GM12878 (cell line): ENCODE data around the gene ZNF324. TPM values are rescaled to one million over a fixed set of nuclear protein-coding genes. Genes with fewer than 3 reads are reported as not detected.

Experiments
- ATAC-seq: fragments of 200-7000 bp; cut with Tn5 transposase; 3 replicates; pipeline ENCODE4 v1.9.1; 2020; ENCODE audit warnings: mild to moderate bottlenecking, moderate library complexity
- BruUV-seq: library from RNA; stranded (reverse); fragments of 400-500 nt; replicated peaks from 2 replicates; lab custom pipeline; 2021; lab: Mats Ljungman, UMichigan
- CTCF ChIA-PET: fragments of 300-600 bp; sonication (Branson Sonifier 250); formaldehyde crosslinking; extraction: SDS; loops from one replicate; lab custom pipeline; 2021; ENCODE audit warnings: inconsistent platforms; lab: Yijun Ruan, JAX
- POLR2A ChIA-PET: fragments of 350-600 bp; formaldehyde crosslinking; extraction: SDS; loops from one replicate; lab custom pipeline; 2021; ENCODE audit warnings: inconsistent platforms; lab: Charles Lee
- RAD21 ChIA-PET: fragments of 300-600 bp; sonication (Branson Sonifier 250); formaldehyde crosslinking; loops from one replicate; lab custom pipeline; 2023; ENCODE audit warnings: antibody characterized with exemption; ENCODE audit not compliant: unreplicated experiment; lab: Charles Lee
- SMC1A ChIA-PET: fragments of 300-600 bp; sonication (Branson Sonifier 250); formaldehyde crosslinking; loops from one replicate; lab custom pipeline; 2023; ENCODE audit not compliant: unreplicated experiment, uncharacterized antibody; lab: Charles Lee
- DNase-seq: peaks from one replicate; pipeline ENCODE4 v3.0.0-alpha.2; 2011; ENCODE audit warnings: low read depth, low spot score
- FAIRE-seq: peaks from 3 replicates; lab custom pipeline; 2011; peaks lifted over from hg19 to GRCh38; lab: Jason Lieb, UNC
- H2AFZ ChIP-seq: 2 replicates; pipeline ENCODE4 v1.6.0; 2011; ENCODE audit warnings: low read depth, low read length, control low read depth; ENCODE audit not compliant: control insufficient read depth
- H3K27ac ChIP-seq: 2 replicates; pipeline ENCODE4 v1.5.1; 2011; ENCODE audit warnings: control low read depth; ENCODE audit not compliant: control insufficient read depth, insufficient read depth
- H3K27me3 ChIP-seq, 2 experiments: replicated peaks in 1 of 2; 2 replicates each; pipeline versions ENCODE4 v1.6.0 to v1.6.1; 2011; ENCODE audit warnings: low read length in 1 of 2; ENCODE audit not compliant: control insufficient read depth in 2 of 2, insufficient read depth in 2 of 2
- H3K36me3 ChIP-seq, 2 experiments: 2 replicates each; pipeline ENCODE4 v1.5.1; 2011; ENCODE audit warnings: low read length in 1 of 2; ENCODE audit not compliant: control insufficient read depth in 2 of 2, insufficient read depth in 2 of 2
- H3K4me1 ChIP-seq: 2 replicates; pipeline ENCODE4 v1.6.1; 2011; ENCODE audit warnings: mild to moderate bottlenecking, low read length, moderate library complexity, mixed read lengths; ENCODE audit not compliant: control insufficient read depth, insufficient read depth
- H3K4me2 ChIP-seq: 2 replicates; pipeline ENCODE4 v1.6.0; 2011; ENCODE audit warnings: control low read depth; ENCODE audit not compliant: control insufficient read depth, insufficient read depth
- H3K4me3 ChIP-seq: fragments of 200-600 bp; sonication (generic); 2 replicates; pipeline ENCODE4 v1.5.1; 2016
- H3K79me2 ChIP-seq: 2 replicates; pipeline ENCODE4 v1.6.0; 2011; ENCODE audit warnings: low read length; ENCODE audit not compliant: control insufficient read depth, insufficient read depth
- H3K9ac ChIP-seq: 2 replicates; pipeline ENCODE4 v1.8.0; 2011; ENCODE audit warnings: low read length, control low read depth, mixed read lengths; ENCODE audit not compliant: control insufficient read depth, insufficient read depth
- H3K9me3 ChIP-seq: replicated peaks from 3 replicates; pipeline ENCODE4 v1.5.1; 2011; ENCODE audit warnings: mild to moderate bottlenecking, low read length; ENCODE audit not compliant: control insufficient read depth, insufficient read depth
- H4K20me1 ChIP-seq: 2 replicates; pipeline ENCODE4 v1.6.0; 2011; ENCODE audit not compliant: control insufficient read depth, insufficient read depth
- DPF2 ChIP-seq: fragments of 450-650 bp; IDR thresholded peaks from 2 replicates; pipeline ENCODE4 v1.6.1; 2017; ENCODE audit warnings: mild to moderate bottlenecking
- FOXK2 ChIP-seq: fragments of 450-650 bp; IDR thresholded peaks from 2 replicates; pipeline ENCODE4 v1.6.1; 2017; ENCODE audit warnings: mild to moderate bottlenecking, moderate library complexity
- HDAC2 ChIP-seq: fragments of 200-600 bp; sonication (generic); IDR thresholded peaks from 2 replicates; pipeline ENCODE4 v1.6.1; 2017
- KAT2A ChIP-seq: conservative IDR thresholded peaks from 2 replicates; pipeline ENCODE4 v1.6.1; 2011; ENCODE audit warnings: low read depth, low read length; ENCODE audit not compliant: control insufficient read depth
- NFYB ChIP-seq: IDR thresholded peaks from 2 replicates; pipeline ENCODE4 v1.6.1; 2011; ENCODE audit warnings: low read depth, mild to moderate bottlenecking, low read length, improper control_type of control experiment, moderate library complexity; ENCODE audit not compliant: insufficient read depth
- POLR2A ChIP-seq: IDR thresholded peaks from 2 replicates; pipeline ENCODE4 v1.6.1; 2011; ENCODE audit warnings: low read depth, mild to moderate bottlenecking, low read length
- SMARCA5 ChIP-seq: fragments of 450-650 bp; IDR thresholded peaks from 2 replicates; pipeline ENCODE4 v1.6.1; 2017; ENCODE audit warnings: mild to moderate bottlenecking
- STAT1 ChIP-seq: fragments of 450-650 bp; conservative IDR thresholded peaks from 2 replicates; pipeline ENCODE4 v1.6.1; 2014; ENCODE audit warnings: antibody characterized with exemption, mild to moderate bottlenecking
- TARDBP ChIP-seq: IDR thresholded peaks from 2 replicates; pipeline ENCODE4 v1.6.1; 2016; ENCODE audit warnings: borderline replicate concordance
- TCF7 ChIP-seq: IDR thresholded peaks from 2 replicates; pipeline ENCODE4 v1.6.1; 2014; ENCODE audit warnings: antibody characterized with exemption, borderline replicate concordance
- ZBED1 ChIP-seq: IDR thresholded peaks from 2 replicates; pipeline ENCODE4 v1.6.1; 2016; ENCODE audit warnings: borderline replicate concordance
- ZSCAN29 ChIP-seq: fragments of 450-650 bp; IDR thresholded peaks from 2 replicates; pipeline ENCODE4 v1.6.1; 2017; ENCODE audit warnings: mild to moderate bottlenecking, moderate library complexity
- WGBS: methylation state at CpG from one replicate; pipeline ENCODE4 v1.1.6; 2016; ENCODE audit warnings: low lambda C conversion rate; ENCODE audit not compliant: insufficient replicate concordance, insufficient coverage; ENCODE audit errors: missing lambda C conversion rate; 5-methylcytosine and 5-hydroxymethylcytosine counted together
- in situ Hi-C: fragments of 300-500 bp; cut with MboI; formaldehyde crosslinking; loops from 9 replicates; pipeline ENCODE4 v1.14.3; 2018; ENCODE audit warnings: mixed read lengths
- intact Hi-C: fragments of 100-400 bp; cut with micrococcal nuclease; formaldehyde crosslinking; loops from one replicate; pipeline ENCODE4 v1.14.2; 2022; ENCODE audit not compliant: unreplicated experiment
- polyA plus RNA-seq, 11 experiments: library from polyadenylated mRNA; depleted of rRNA in 4 of 11; unstranded in 6 of 11; stranded (reverse) in 5 of 11; fragments of >200 nt; fragmentation: Nextera tagmentation in 4 of 11; fragmentation: Illumina TruSeq in 1 of 11; extraction: Ambion mirVana in 4 of 11; extraction: Trizol in 1 of 11; gene quantifications; 1 replicate in 1 of 11; 2 replicates in 10 of 11; pipeline versions ENCODE4 v1.2.1 to v1.2.3, GENCODE V29; 2011 to 2016; ENCODE audit warnings: inconsistent platforms in 2 of 11, missing spikeins in 2 of 11, low read depth in 1 of 11
- total RNA-seq, 4 experiments: library from RNA; depleted of rRNA in 3 of 4; stranded (reverse); fragments of >200 nt in 3 of 4; fragmentation: Illumina TruSeq in 1 of 4; extraction: Trizol in 1 of 4; gene quantifications; 2 replicates each; pipeline versions ENCODE4 v1.2.1 to v1.2.3, GENCODE V29; 2013 to 2021
- TF ChIP-seq, protein P1 (sequence below): fragments of 450-650 bp; IDR thresholded peaks from 2 replicates; pipeline ENCODE4 v1.6.1; 2016; ENCODE audit warnings: mild to moderate bottlenecking
- TF ChIP-seq, protein P2 (sequence below): fragments of 450-650 bp; conservative IDR thresholded peaks from 2 replicates; pipeline ENCODE4 v1.6.1; 2017; ENCODE audit warnings: mild to moderate bottlenecking, moderate library complexity

The ZNF324 gene
- total and polyA plus RNA-seq, 10 of the 15 experiments (the other 5 are each of a cell fraction or from before 2014, with no cell fraction given), result 0.71 to 13.9 (median 7.0) TPM

DNA sequence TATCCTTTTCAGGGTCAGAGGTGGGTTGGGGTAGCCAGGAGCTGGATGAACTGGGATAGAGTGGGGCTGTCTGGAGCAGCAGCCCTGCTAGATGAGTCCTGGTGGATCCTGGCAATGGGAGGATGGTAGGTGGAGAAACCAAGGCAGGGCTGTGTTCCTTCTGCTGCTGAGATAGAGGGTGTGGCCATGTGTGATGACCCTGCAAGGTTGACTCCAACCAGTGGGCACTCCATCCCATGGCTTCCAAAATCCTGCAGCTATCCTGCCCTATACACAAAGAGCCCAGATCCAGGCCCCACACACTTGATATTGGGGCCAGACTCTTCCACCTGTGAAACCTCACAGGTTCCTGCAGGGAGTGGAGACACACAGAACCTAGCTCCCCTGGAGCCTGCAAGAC is 6.9 kb downstream of the ZNF324 start:
- in situ Hi-C loops, result no loop called here
- Histone ChIP-seq H4K20me1 (no peaks in the 10 kb centered on the region), H3K4me1 (peaks cover 21% of the 10 kb centered on the region), H3K79me2 (peaks cover 3% of the 10 kb centered on the region), H2AFZ (no peak overlapping the region), H3K9ac (no peak overlapping the region), H3K4me2 (no peak overlapping the region), H3K36me3 (peaks cover 7% of the 10 kb centered on the region in 2 experiments), H3K27me3 (no peaks in the 10 kb centered on the region), H3K9me3 (no peaks in the 10 kb centered on the region), H3K27ac (no peak overlapping the region), H3K4me3 (no peak overlapping the region)
- BruUV-seq, result no TSS peak
- no peak for FAIRE-seq
- intact Hi-C loops, result no loop called here
- CTCF ChIA-PET, result no interaction called here
- no peak for ATAC-seq
- TF ChIP-seq STAT1, result no peak
- TF ChIP-seq POLR2A, result peak; percentile 60; the same call in 1 of the 2 replicates
- SMC1A ChIA-PET, result interaction anchor here (0.9 to 1.3 kb wide), 2 partner anchors 15 to 22 kb away, joined by 3 read pairs; partner anchors contain the start of gene ZNF324B
- POLR2A ChIA-PET, result no interaction called here
- RAD21 ChIA-PET, result no interaction called here
- no peak for DNase-seq

GRCh38 chr19:58474291-58474996 is 7.6 kb downstream of the ZNF324 start:
- Histone ChIP-seq H2AFZ (no peak overlapping the region), H3K36me3 (peaks cover 7% of the 10 kb centered on the region in 2 experiments), H4K20me1 (no peaks in the 10 kb centered on the region), H3K4me3 (no peak overlapping the region), H3K4me1 (peaks cover 21% of the 10 kb centered on the region), H3K27me3 (no peaks in the 10 kb centered on the region), H3K79me2 (no peaks in the 10 kb centered on the region; the same call in none of the 2 replicates), H3K27ac (no peak overlapping the region), H3K4me2 (peak overlapping the region; percentile 83; the same call in 1 of the 2 replicates), H3K9ac (no peak overlapping the region; the same call in 1 of the 2 replicates), H3K9me3 (no peaks in the 10 kb centered on the region)
- in situ Hi-C loops, result no loop called here
- RAD21 ChIA-PET, result no interaction called here
- 87% methylated on average over 12 of the region's 12 CpGs for WGBS
- BruUV-seq, result no TSS peak
- SMC1A ChIA-PET, result interaction anchor here (0.9 to 1.3 kb wide), 2 partner anchors 14 to 22 kb away, joined by 3 read pairs; partner anchors contain the start of gene ZNF324B
- FAIRE-seq, result no peak
- POLR2A ChIA-PET, result interaction anchor here (1.9 kb wide), 1 partner anchor 112 kb away, joined by 5 read pairs; the partner anchor contains the start of gene ZNF497
- CTCF ChIA-PET, result no interaction called here
- DNase-seq, result no peak
- ATAC-seq, result no peak
- intact Hi-C loops, result no loop called here
- TF ChIP-seq FOXK2 (no peak), SMARCA5 (no peak), ZSCAN29 (no peak), ZBED1 (no peak), KAT2A (no peak), TCF7 (no peak), TARDBP (no peak), DPF2 (no peak), HDAC2 (no peak), NFYB (no peak)
- TF ChIP-seq, protein P1, sequence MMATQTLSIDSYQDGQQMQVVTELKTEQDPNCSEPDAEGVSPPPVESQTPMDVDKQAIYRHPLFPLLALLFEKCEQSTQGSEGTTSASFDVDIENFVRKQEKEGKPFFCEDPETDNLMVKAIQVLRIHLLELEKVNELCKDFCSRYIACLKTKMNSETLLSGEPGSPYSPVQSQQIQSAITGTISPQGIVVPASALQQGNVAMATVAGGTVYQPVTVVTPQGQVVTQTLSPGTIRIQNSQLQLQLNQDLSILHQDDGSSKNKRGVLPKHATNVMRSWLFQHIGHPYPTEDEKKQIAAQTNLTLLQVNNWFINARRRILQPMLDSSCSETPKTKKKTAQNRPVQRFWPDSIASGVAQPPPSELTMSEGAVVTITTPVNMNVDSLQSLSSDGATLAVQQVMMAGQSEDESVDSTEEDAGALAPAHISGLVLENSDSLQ, result no peak
- TF ChIP-seq, protein P2, sequence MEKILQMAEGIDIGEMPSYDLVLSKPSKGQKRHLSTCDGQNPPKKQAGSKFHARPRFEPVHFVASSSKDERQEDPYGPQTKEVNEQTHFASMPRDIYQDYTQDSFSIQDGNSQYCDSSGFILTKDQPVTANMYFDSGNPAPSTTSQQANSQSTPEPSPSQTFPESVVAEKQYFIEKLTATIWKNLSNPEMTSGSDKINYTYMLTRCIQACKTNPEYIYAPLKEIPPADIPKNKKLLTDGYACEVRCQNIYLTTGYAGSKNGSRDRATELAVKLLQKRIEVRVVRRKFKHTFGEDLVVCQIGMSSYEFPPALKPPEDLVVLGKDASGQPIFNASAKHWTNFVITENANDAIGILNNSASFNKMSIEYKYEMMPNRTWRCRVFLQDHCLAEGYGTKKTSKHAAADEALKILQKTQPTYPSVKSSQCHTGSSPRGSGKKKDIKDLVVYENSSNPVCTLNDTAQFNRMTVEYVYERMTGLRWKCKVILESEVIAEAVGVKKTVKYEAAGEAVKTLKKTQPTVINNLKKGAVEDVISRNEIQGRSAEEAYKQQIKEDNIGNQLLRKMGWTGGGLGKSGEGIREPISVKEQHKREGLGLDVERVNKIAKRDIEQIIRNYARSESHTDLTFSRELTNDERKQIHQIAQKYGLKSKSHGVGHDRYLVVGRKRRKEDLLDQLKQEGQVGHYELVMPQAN, result no peak
